HG02840 (cell line): ENCODE data around the gene COQ8A.

Source experiments
- ATAC-seq: cut with Tn5 transposase; IDR thresholded peaks from one replicate; pipeline ENCODE4 v1.9.1; 2021; ENCODE audit warnings: mild to moderate bottlenecking, moderate library complexity, moderate number of reproducible peaks; ENCODE audit not compliant: unreplicated experiment, low FRiP score

COQ8A gene

DNA sequence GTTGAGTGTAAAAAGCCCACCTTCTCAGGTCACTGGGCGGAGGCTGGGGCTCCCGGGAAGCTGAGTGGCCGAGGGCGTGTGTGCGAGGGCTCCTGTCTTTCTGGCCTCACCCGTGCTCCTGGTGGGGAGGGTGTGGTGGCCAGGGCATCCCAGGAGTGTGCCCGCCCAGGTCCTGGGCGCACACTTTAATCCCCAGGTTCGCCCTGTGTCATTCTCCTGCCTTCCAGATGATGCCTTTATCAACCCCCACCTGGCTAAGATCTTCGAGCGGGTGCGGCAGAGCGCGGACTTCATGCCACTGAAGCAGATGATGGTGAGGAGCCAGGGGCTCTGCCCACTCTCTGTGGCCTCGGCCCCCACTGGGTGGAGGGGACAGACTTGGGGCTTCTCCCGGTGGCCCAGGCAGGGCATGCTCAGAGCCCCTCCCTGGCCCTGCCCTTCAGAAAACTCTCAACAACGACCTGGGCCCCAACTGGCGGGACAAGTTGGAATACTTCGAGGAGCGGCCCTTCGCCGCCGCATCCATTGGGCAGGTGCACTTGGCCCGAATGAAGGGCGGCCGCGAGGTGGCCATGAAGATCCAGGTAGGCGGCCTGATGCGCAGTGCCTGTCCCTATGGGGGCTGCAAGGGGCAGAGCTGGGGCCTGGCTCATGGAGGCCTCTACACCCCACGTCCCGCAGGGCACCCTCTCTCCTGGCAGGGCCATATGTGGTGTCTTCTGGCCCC, 42.5 kb downstream of the COQ8A start:
- ATAC-seq = no peak

- ATAC-seq = no peak
Measured at GRCh38 chr1:226983247-226983991, 43.3 kb downstream of the COQ8A start.

DNA sequence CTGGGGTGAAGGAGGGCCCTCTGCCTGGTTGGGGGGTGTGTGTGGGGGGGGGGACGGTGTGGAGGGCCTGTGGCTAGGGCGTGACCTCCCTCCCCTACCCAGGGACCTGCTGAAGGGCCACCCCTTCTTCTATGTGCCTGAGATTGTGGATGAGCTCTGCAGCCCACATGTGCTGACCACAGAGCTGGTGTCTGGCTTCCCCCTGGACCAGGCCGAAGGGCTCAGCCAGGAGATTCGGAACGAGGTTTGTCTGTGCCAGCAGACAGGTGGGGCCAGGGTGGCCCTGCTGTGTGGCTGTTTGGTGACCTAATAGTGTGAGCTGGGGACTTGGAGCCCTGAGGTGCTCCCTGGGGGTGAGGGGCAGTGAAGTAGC, 43.9 kb downstream of the COQ8A start:
- no peak for ATAC-seq

- ATAC-seq = no peak
Measured at GRCh38 chr1:226984521-226985238, 44.6 kb downstream of the COQ8A start.

- no peak for ATAC-seq
Measured at GRCh38 chr1:226985239-226985838, 45.2 kb downstream of the COQ8A start.

GRCh38 chr1:226985839-226986463, 45.9 kb downstream of the COQ8A start:
- no peak for ATAC-seq

DNA sequence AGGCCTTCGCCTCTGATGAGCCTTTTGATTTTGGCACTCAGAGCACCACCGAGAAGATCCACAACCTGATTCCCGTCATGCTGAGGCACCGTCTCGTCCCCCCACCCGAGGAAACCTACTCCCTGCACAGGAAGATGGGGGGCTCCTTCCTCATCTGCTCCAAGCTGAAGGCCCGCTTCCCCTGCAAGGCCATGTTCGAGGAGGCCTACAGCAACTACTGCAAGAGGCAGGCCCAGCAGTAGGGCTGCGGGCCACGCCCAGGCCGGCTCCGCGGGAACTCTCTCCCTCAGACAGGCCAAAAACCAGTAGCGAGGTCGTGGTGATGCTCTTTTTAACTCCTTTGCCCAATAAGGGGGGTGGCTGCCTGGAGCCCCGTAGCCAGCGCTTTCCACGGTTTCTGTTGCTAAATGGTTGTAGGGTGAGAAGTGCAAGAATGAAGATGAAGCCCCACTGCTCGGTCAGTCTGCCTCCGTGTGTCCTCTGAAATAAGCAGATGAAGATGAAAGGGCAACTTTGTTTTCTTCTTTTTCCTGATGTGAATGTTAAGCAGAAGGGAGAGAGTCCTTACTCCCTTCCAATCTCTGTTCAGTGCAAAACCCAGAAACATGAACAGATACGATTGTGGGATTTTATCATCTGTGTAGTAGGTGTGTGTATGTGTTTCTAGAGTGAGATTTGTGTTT, 46.5 kb downstream of the COQ8A start:
- no peak for ATAC-seq

DNA sequence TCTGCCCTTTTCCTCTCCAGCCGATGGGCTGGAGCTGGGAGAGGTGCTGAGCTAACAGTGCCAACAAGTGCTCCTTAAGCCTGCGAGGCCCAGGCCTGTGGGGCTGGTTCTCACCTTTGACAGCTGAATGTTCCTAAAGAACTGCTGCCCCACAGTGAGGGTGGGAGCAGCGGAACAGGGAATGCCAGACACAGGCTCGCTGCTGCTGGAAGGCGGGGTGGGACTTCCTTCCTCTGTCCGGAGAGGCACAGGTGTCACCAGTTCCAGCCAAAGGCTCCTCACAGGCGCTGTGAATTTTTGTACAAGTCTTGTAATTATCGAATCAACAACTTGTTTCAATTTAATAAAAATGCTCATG, 47.1 kb downstream of the COQ8A start:
- ATAC-seq = no peak

DNA sequence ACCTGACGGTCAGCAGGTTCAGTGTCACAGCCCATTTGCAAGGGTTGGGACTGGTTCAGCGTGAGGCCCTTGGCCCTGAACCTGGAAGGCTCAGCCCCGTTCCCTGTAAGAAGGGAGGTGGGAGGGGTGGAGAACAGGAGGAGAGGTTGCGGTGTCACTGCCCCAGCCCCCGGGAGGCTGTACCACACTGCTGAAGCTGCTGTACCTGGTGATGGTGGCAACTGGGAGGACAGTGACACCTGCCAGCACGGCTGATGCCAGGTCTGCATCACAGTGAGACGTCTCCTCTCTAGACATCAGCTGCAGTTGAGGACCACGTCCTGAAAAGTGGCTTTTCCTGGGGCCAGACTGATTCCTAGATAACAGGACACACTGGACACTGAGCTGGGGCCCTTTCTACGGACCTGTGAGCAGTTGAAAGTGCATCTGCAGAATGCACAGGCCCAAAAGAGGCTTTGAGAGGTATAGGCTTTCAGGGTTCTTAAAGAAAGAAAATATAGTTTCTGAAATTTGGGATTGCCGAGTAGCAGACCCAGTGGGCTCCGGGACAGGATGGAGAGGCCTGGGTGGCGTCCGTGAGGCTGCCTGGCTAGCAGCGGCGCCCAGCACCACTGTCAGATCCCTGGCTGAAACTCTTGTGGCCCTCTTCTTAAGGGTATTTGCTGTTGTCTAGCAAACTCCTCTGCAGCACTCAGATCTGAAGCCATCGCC, 47.7 kb downstream of the COQ8A start:
- ATAC-seq = no peak

- ATAC-seq = no peak
Measured at GRCh38 chr1:226988334-226988666, 48.2 kb downstream of the COQ8A start.

- ATAC-seq = no peak
Measured at GRCh38 chr1:226989085-226989920, 49.2 kb downstream of the COQ8A start.

DNA sequence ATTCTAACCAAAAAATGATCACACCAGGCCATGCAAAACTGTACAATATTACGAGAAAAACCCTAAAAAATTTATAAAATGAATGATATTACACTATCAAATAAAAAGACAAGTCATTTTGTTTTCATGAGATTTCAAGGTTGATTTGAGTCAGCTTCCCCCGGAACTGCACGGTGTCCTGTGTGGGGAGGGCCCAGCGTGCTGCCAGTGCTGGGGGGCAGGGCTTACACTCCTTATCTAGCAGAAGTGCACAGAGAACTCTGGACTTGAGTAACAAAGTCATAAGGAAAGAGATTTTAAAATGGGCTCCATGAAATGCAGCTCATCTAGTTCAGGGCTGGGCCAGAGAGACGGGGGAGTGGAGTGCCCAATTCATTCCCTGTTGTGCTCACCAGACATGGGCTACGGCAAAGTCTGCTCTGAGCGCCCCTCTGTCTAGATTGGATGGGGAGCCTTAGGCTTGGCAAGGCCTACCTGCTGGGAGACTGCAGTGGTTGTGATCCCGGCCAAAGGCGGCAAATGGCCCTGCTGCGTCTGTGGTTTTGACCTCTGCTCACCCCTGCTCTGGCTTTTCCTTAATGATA, 50.1 kb downstream of the COQ8A start:
- ATAC-seq = no peak

- no peak for ATAC-seq
Measured at GRCh38 chr1:226991920-226992319, 51.8 kb downstream of the COQ8A start.

- no peak for ATAC-seq
Measured at GRCh38 chr1:226993814-226994585, 53.9 kb downstream of the COQ8A start.

- ATAC-seq = no peak
Measured at GRCh38 chr1:226994586-226995364, 54.7 kb downstream of the COQ8A start.

GRCh38 chr1:226995365-226996332, 55.6 kb downstream of the COQ8A start:
- ATAC-seq = peak; percentile 96
